Astrocyte (in vitro differentiated cells and primary cell): ENCODE results near the gene SLC22A7.

ENCODE experiments used
- CTCF ChIP-seq: IDR thresholded peaks from 2 replicates; pipeline ENCODE4 v1.5.1; 2011; ENCODE audit warnings: low read depth, mild to moderate bottlenecking, inconsistent platforms, low read length, moderate library complexity; ENCODE audit not compliant: insufficient read depth
- EZH2 ChIP-seq: IDR thresholded peaks from 2 replicates; pipeline ENCODE4 v1.6.1; 2012; ENCODE audit warnings: mild to moderate bottlenecking, low read length, inconsistent platforms; ENCODE audit not compliant: insufficient read depth

GRCh38 chr6:43331891-43332290 is 33.8 kb downstream of the SLC22A7 start:
- TF ChIP-seq CTCF (no peak), EZH2 (no peak)
